Activated T-helper 9 cell treated with anti-CD3 and anti-CD28 coated beads, Interleukin-2, amount 50 U/mL, for 16 hours (primary cell): ENCODE results near the gene CDK1.

Experiments
- DNase-seq: peaks from one replicate; pipeline ENCODE4 v3.0.0-alpha.2; 2020; ENCODE audit warnings: low read depth

The CDK1 gene

GRCh38 chr10:60778214-60778970, at the start of gene CDK1:
TSS of gene CDK1 (plus strand) at chr10:60778478. CDS start at chr10:60780166, 1,688 bp downstream.
- peak; percentile 86 for DNase-seq

- no peak for DNase-seq
Observed at GRCh38 chr10:60729106-60729505, 49.2 kb upstream of the CDK1 start.

- DNase-seq, result peak; percentile 9
Observed at GRCh38 chr10:60731134-60731885, 47.0 kb upstream of the CDK1 start.

GRCh38 chr10:60732198-60732806, 46.0 kb upstream of the CDK1 start:
- peak; percentile 12 for DNase-seq

- DNase-seq, result peak; percentile 42
Observed at GRCh38 chr10:60732807-60733516, 45.3 kb upstream of the CDK1 start.

- DNase-seq, result no peak
Observed at GRCh38 chr10:60733517-60733822, 44.8 kb upstream of the CDK1 start.

- DNase-seq, result no peak
Observed at GRCh38 chr10:60733826-60734225, 44.5 kb upstream of the CDK1 start.

- no peak for DNase-seq
Observed at GRCh38 chr10:60734226-60734625, 44.1 kb upstream of the CDK1 start.

GRCh38 chr10:60735244-60735643, 43.0 kb upstream of the CDK1 start:
- DNase-seq, result no peak

GRCh38 chr10:60737242-60737641, 41.0 kb upstream of the CDK1 start:
- no peak for DNase-seq

- DNase-seq, result no peak
Observed at GRCh38 chr10:60739558-60739957, 38.7 kb upstream of the CDK1 start.

- no peak for DNase-seq
Observed at GRCh38 chr10:60742512-60742911, 35.8 kb upstream of the CDK1 start.

- no peak for DNase-seq
Observed at GRCh38 chr10:60747817-60748469, 30.3 kb upstream of the CDK1 start.

- no peak for DNase-seq
Observed at GRCh38 chr10:60753152-60753551, 25.1 kb upstream of the CDK1 start.

- DNase-seq, result no peak
Observed at GRCh38 chr10:60753817-60754216, 24.5 kb upstream of the CDK1 start.

GRCh38 chr10:60757420-60757895, 20.8 kb upstream of the CDK1 start:
- DNase-seq, result no peak

GRCh38 chr10:60759181-60759580, 19.1 kb upstream of the CDK1 start:
- no peak for DNase-seq

GRCh38 chr10:60760711-60761210, 17.5 kb upstream of the CDK1 start:
- DNase-seq, result no peak

- no peak for DNase-seq
Observed at GRCh38 chr10:60762554-60762953, 15.7 kb upstream of the CDK1 start.

- no peak for DNase-seq
Observed at GRCh38 chr10:60767424-60767823, 10.9 kb upstream of the CDK1 start.

- no peak for DNase-seq
Observed at GRCh38 chr10:60769406-60769805, 8.9 kb upstream of the CDK1 start.
